COLO668 (cell line): ENCODE results near the gene RHBDL1.
A peak's percentile ranks its signal among the peaks of the same experiment; 100 is the strongest.

Experiments used
- DNase-seq: peaks from one replicate; lab custom pipeline; 2025; ENCODE audit not compliant: unreplicated experiment; lab: John Stamatoyannopoulos, UW

RHBDL1 gene

GRCh38 chr16:636206-637080 lies 39.0 kb upstream of the RHBDL1 start, which contains the start of gene METTL26:
Gene METTL26, minus strand, starts transcription at chr16:636305. Its CDS starts 15 bp downstream, at chr16:636290.
- DNase-seq, result peak; percentile 96

DNA sequence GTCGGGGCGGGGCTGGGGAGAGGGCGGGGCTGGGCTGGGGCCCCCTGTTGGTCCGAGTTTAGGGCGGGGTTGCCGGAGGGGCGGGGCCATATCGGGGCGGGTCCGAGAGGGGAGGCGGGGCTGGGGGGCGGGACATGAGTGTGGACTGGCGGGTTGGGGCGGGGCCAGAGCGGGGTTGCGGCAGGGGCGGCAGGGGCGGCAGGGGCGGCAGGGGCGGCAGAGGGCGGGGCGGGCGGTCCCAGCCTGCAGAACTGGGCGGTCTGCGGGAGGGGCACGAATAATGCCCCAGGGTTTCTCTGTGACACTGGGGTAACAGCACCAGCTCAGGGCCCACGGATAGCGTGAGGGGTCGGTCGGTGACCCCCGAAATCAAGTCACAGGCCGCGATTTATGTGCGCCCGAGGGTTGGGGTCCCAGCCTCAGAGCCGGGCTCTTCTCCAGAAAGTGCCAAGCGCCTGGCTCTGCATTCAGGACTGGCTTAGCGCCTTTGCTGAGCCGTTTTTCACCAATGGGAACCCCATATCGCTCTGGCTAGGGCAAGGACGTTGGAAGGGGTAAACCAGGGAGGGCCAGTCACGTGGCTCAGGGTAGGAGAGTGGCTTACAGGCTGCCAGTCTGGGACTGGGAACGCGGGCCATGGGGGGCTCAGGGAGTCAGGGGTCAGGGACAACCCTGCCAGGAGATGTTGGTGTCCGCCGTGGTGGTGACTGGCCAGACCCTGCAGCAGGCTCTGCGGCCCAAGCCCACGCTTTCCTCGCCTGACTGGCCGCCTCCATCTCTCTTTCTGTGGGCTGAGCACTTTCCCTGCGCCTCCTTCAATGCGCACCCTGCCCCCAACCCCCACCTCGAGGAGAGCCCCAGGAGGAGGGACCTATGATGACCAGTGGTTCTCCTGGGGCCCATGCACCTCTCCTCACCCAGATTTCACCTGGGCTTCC lies 38.1 kb upstream of the RHBDL1 start:
- DNase-seq, result peak; percentile 92

DNA sequence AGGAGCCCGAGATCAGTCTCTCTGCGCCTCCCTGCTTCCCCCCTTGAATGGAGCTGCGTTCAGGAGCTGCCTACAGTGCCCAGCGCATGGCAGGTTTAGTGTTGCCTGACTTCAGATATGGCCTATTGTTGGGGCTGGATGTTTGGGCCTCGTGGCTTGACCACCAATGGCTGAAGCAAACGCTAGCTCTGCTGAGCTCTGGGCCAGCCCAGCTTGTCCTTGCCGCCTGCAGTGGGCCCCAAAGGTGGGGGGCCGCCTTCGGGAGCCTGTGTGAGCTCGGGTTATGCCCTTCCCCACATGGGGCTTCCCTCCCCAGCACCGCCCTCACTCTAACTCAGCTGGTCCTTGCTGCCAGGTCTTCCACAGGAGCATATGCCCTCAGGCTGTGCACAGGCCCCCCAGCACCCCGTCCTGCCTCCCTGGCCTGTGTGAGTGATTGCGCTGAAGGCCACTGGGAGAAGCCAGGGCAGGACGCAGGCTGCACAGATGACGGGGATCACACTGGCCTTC lies 37.4 kb upstream of the RHBDL1 start:
- DNase-seq, result no peak

DNA sequence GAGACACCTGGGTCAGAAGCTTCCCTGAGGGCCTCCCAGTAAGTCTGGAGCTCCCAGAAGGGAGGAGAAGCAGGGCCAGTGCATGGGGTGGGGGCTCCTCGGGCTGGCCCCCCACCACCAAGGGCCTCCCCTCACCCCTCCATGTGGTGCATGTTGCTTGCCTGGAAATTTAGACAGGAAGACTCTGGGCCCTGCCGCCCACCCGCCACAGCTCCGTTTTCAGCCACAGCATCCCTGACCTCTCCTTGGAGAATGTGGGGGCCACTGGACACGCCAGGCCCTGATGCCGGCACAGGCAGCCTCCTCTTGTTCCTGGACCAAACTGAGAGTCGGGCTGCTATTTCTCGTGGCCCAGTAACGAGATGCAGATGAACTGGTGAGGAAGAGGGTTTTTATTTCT lies 36.6 kb upstream of the RHBDL1 start:
- DNase-seq, result no peak

DNA sequence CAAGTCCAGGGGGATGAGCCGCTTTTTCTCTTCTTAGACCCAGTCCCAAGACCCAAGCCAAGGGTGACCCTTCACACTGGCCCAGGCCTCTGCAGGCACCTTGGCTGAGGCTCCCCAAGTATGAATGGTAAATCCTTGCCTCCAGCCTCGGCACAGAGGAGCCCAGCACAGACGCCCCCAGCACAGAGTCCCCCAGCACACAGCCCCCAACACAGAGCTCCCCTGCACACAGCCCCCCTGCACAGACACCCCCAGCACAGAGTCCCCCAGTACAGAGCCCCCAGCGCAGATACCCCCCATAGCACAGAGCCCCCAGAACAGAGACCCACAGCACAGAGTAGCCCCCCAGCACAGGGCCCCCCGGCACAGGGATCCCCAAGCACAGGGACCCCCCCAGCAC lies 34.9 kb upstream of the RHBDL1 start:
- no peak for DNase-seq

DNA sequence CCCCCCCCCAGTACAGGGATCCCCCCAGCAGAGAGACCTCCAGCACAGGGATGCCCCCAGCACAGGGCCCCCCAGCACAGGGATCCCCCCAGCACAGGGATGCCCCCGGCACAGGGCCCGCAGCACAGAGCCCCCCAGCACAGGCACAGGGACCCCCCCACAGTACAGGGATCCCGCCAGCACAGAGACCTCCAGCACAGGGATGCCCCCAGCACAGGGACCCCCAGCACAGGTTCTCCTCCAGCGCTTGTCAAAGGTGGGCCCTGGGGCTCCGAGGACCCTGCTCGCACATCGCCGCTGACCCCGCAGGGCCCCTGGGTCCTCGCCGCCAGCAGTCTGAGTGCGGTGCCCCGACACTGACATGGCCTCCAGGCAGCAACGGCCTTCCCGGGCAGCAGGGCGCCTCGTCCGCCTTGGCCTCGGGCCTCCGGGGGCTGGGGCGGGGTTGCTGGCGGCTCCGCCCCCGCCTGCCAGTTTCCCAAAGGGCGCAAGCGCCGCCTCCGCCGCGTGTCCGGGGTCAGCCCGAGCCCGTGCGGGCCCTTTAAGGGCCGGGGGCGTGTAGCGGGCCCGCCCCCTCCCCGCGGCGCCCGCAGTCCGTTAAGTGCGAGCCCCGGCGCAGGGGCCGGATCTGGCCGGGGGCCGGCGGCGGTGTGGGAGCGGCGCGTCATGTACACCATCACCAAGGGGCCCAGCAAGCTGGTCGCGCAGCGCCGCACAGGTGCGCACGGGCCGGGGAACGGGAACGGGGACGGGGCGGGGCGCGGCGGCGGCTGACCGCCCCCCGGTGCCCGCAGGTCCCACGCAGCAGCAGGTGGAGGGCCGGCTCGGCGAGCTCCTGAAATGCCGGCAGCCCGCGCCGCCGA lies 33.9 kb upstream of the RHBDL1 start, which contains the start of gene MCRIP2:
Gene MCRIP2 (plus strand): TSS at position 503 of the 863 bp plus-strand sequence. CDS start 164 bp downstream, at position 667.
- DNase-seq, result peak; percentile 92

- DNase-seq, result peak; percentile 79
Observed at GRCh38 chr16:642189-643049, 33.1 kb upstream of the RHBDL1 start.

DNA sequence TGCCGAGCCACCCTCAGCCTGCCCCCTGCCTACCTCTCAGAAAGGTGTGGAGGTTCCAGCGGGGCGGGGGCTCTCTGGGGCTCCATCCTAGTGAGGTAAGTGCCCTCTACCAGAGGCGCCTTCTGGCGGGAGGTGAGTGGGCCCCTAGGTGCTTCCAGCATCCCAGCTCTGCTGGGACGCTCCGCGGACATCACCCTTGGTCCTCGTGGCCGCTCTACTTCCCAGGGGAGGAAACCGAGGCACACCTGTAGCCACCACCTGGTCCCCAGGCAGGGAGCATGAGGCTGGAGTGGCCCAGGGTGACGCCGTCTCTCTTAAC lies 32.5 kb upstream of the RHBDL1 start:
- DNase-seq, result peak; percentile 26

- DNase-seq, result no peak
Observed at GRCh38 chr16:644556-644955, 30.9 kb upstream of the RHBDL1 start.

DNA sequence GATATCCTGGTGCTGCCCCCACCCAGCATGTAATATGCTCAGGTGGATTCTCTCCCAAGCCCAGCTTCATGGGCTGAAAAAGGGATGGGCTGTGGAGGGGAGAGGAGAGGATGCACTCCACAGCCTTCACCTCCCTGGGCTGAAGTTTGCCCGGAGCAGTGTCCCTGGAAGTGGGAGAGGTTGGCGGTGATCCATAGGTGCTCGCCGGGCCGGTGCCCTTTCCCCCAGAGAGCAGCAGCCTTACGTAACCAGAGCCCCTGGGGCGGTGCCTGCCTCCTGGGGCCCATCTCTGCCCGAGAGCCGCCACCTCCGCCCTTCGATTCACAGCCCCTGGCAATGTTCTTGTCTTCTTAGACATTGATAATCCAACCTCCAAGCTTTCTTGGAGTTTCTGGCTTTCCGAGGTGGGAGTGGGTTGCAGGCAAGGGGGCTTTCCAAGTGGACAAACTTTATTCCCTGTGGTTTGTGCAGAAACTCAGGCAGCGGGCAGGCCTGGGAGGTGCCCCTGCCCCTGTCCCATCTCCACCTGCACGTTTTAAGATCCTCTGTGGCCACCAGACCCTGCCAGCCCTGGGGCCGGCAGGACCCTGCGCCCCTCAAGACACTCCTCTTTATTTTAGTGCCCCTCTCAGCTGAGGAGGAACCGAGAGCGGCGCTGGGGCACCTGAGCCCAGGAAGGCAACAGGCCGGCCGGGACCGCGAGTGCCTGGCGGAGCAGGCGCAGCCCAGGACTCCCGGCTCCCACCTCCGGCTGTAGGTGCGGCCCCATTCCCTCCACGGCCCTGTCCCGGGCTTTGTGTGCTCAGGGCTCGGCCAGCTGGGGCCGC lies 29.4 kb upstream of the RHBDL1 start:
- DNase-seq, result peak; percentile 22

DNA sequence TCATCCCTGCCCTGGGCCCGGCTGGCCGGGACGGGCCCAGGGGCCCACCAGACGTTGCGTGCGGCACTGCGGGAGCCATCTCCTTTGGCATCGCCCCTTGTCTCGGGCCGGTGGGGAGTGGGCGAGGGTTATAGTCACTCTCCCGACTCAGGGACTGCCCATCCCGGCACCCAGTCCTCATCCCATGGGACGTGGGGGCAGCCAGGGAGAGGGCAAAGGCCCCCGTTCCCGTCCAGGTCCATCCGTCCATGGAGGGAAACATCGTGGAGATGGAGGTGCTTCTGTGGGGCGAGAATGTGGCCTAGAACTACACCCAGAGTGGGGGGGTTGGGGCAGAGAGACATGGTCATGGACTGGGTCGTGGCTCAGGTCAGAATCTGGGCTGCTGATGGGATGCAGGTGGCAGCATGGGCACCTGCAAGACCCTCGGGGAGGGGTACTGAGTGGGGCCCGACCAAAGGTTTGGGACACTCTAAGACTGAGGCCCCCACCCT lies 28.7 kb upstream of the RHBDL1 start:
- no peak for DNase-seq

- DNase-seq, result peak; percentile 48
Observed at GRCh38 chr16:647173-647902, 28.1 kb upstream of the RHBDL1 start.

DNA sequence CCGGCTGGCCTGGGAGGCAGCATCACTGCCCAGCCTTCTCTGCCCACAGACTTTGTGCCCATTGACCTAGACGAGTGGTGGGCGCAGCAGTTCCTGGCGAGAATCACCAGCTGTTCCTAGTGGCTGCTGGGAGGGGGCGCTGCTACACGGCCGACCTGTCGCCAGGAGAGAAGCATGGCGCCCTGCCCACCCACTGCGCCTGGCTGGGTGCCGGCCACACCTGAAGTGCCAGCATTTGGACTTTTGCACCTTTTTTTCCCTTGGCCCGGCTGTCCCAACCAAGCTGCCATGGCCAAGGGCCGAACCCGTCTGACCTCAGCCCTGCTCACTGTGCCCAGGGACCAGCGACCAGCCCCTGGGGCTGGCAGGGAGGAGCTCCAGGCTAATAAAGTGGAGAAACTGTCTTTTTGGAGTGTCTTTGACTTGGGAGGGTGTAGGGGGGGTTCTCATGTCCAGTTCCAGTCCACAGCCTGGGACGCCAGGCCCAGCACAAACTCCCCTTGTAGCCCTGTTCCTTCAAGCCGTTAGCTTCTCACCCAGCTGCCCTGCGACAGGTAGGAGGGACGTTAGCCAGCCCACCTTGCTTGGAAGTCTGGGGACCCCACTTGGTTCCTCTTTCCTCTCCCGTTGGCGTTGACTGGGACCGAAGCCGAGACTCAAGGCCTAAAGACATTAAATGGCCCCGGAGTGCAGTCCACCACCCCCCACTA lies 27.2 kb upstream of the RHBDL1 start:
- peak; percentile 79 for DNase-seq

GRCh38 chr16:648781-649589 lies 26.5 kb upstream of the RHBDL1 start, which contains the start of gene WDR90:
Gene WDR90, plus strand, starts transcription at chr16:649365. Its CDS starts 52 bp downstream, at chr16:649417.
- DNase-seq, result peak; percentile 97

GRCh38 chr16:649631-650030 lies 25.8 kb upstream of the RHBDL1 start:
- DNase-seq, result peak; percentile 55

DNA sequence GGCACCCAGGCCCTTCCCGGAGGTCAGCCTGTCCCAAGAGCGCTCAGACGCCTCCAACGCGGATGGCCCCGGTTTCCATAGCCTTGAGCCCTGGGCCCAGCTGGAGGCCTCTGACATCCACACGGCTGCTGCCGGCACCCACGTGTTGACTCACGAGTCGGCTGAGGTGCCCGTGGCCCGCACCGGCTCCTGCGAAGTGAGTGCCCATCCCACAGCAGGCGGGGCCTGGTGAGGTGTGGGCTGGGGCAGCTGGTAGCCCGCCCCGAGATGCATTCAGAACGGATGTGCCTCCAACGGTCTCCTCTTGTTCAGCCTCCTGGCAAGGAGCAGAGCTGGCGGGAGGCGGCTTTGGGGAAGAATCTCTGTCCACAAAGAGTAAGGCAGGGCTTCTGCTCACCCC lies 23.6 kb upstream of the RHBDL1 start:
- DNase-seq, result no peak
